ENCODE results near the gene KRTAP19-1.
"Not testable (repeated sequence)": the region's sequence is repeated elsewhere in the genome, so short reads cannot be mapped to it uniquely, and the experiment has no call there.

Gene KRTAP19-1

GRCh38 chr21:30480145-30480544 lies at the start of gene KRTAP19-1:
Gene KRTAP19-1, minus strand, starts transcription at chr21:30480367. Its CDS starts 50 bp downstream, at chr21:30480317.
- DNase-seq: no peak

- no peak for DNase-seq
Measured at GRCh38 chr21:30518876-30519275, 38.7 kb upstream of the KRTAP19-1 start.

GRCh38 chr21:30515681-30516080 lies 35.5 kb upstream of the KRTAP19-1 start:
- DNase-seq: no peak

DNA sequence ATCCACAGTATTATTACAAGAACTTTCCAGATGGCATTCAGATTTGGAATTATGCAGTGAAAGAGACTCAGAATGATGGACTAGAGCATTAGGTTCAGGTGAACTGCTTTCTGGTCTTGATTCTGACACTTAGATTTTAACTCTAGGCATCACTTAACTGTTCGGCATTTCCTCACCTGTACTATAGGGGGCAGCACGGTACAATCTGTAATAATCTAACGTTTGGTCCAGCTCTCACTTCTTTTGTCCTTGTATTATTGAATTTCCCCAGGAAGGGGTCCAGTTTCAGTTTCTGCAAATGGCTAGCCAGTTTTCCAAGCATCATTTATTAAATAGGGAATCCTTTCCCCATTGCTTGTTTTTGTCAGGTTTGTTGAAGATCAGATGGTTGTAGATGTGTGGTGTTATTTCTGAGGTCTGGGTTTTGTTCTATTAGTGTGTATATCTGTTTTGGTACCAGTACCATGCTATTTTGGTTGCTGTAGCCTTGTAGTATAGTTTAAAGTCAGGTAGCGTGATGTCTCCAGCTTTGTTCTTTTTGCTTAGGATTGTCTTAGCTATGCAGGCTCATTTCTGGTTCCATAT lies 25.5 kb upstream of the KRTAP19-1 start:
- not testable (repeated sequence) for DNase-seq

GRCh38 chr21:30502041-30502440 lies 21.9 kb upstream of the KRTAP19-1 start, which contains the start of gene KRTAP19-5:
Gene KRTAP19-5, minus strand, starts transcription at chr21:30502141. Its CDS starts 51 bp downstream, at chr21:30502090.
- no peak for DNase-seq

- no peak for DNase-seq
Measured at GRCh38 chr21:30497065-30497464, 16.9 kb upstream of the KRTAP19-1 start, which contains the start of gene KRTAP19-4. Gene KRTAP19-4, minus strand, starts transcription at chr21:30497165. Its CDS starts 55 bp downstream, at chr21:30497110.

DNA sequence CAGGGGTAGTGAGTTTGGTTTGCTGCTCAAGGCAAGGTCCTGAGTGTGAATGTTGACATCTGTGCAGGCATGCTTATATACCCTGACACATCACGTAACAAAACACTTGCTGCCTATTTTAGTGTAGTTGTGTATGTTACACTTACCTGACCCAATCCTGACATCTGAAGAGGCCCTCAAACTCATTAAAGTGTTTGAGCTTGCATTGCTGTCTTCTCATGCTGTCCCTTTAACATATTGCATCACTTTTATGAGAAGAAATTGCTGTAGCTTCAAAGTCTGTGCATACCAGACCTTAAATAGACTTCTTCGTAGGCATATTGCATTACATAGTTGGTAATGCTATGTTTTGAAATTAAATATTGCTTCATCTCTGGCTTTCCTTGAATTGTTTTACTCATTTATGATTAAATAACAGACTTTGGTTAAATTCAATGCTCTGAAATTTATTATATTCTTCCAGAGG lies 11.8 kb upstream of the KRTAP19-1 start, which contains the start of gene KRTAP19-3:
KRTAP19-3 (minus strand) TSS at position 51 of the 466 bp plus-strand sequence. CDS start 56 bp downstream, outside the sequence.
- no peak for DNase-seq

DNA sequence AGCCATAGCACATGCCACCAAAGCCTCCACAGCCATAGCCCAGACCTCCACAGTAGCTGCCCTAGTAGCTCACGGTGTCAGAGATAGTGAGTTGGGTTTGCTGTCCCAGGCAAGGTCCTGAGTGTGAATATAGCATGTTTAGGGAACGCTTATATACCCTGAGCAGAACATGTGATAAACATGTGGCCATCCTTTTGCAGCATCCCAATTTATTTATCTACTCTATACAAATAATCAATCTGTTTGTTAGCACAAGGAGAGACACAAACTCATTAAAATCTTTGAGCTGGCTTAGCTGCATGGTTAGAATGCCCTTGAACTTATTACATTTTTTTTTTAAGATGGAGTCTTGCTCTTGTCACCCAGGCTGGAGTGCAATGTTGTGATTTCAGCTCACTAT lies 7.2 kb upstream of the KRTAP19-1 start, which contains the start of gene KRTAP19-2:
KRTAP19-2 (minus strand) TSS at position 101 of the 400 bp plus-strand sequence; CDS start at position 13, 88 bp downstream.
- DNase-seq: no peak

GRCh38 chr21:30486180-30486579 lies 6.0 kb upstream of the KRTAP19-1 start:
- DNase-seq: no peak

DNA sequence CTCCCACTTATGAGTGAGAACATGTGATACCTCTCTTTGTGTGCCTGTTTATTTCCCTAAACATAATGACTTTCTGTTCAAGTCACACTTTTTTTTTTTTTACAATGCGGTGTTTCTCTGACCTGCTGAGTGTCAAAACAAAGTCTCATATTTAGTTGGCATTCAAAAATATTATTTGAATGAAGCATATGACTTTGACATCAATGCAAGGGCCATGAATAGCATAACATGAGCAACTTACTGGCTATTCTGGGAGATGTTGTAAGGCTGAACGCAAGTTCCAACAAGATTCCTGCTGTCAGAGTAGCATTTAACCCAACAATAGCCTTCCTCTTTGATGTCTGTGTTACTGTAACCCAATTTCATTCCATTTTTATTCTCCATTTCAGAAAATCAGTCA lies 2.0 kb upstream of the KRTAP19-1 start:
- DNase-seq: no peak

DNA sequence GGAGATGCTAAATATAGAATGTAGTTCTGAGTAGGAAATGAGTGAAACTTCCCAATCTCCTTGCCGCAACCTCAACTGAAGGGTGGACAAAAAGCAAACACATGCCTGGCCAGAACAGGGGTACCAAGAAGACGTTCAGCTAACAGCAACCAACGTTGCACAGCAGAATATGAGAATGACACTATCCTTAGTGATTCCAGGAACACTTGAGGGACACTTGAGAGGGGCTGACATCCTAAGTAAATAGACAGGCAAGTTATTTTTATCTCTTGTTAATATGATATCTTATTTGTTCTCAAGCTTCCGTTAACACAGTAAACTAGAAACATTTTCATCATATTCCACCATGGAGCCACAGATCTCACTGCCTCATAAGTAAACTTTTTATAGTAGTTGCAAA lies 908 bp downstream of the KRTAP19-1 start:
- no peak for DNase-seq

DNA sequence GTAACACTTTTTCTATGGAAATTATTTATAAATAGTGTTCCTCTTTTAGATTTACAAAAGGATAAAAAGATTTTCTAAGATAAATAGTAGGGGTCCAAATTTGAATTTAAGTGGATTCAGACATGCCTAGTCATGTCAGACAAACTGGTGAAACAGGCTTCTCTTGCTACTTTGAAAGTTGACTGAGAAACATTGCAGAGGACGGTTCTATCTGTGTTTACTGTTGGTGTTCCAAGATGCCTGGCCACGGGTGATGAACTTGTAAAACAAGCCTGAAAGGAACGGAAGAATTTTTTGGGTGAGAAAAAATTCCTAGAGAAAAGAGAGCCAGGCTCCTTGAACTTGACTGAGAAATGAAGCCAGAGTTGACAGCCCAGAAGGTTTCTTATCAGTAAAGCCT lies 2.2 kb downstream of the KRTAP19-1 start:
- DNase-seq: no peak

DNA sequence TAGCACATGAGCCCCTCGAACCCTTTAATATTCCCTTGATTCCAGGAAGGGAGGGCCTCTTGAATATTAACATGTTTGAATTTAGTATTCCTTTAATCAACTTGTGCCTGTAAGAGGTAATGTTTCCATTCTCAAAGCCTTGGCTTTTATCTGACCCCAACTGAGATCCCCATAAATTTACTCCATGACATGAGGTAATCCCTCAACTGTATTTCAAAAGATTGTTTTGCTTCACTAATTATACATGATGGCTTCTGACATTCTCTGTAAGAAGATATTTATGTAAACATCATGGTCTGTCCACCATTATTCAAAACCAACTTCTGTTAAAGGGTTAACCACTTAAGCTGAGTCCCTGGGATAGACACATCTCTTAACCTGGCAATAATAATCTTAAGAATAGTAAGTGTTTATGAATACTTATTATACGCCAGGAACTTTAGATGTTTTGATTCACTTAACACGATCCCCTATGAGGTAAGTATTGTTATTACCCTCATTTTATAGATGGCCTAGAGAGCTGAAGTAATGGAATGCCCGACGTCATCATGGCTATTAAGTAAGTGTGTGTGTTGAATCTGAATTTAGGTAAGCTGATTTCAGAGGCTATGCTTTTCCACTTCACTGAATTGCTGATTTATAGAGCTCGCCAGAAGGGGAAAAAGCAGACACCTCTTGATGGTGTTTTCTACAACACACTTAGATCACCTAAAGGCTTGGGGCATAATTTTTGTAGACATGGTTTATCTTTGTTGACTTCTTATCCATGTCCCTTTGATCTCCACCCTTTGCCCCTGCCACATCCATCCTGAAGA lies 11.1 kb downstream of the KRTAP19-1 start:
- no peak for DNase-seq

- no peak for DNase-seq
Measured at GRCh38 chr21:30463713-30464112, 16.5 kb downstream of the KRTAP19-1 start.

- no peak for DNase-seq
Measured at GRCh38 chr21:30448514-30448913, 31.7 kb downstream of the KRTAP19-1 start.

- no peak for DNase-seq
Measured at GRCh38 chr21:30447056-30447455, 33.1 kb downstream of the KRTAP19-1 start.

DNA sequence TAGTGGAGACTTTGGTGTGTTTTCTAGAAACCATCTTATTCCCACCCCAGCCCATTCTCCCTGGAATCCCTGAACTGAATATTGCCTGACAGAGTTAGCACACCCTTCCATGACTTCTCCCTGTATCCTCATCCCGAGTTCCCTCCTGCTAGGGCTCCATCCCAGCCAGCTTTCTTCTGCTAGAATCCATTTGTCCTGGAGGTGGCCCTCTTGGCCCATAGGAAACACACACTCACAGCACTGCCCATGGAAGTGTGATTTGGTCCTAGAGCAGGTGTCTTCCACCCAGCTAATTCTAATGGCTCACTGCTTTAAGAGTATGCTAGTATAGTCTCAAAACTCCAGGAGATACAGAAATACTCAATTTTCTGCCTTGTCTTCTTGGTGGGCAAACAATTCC lies 36.0 kb downstream of the KRTAP19-1 start:
- no peak for DNase-seq

DNA sequence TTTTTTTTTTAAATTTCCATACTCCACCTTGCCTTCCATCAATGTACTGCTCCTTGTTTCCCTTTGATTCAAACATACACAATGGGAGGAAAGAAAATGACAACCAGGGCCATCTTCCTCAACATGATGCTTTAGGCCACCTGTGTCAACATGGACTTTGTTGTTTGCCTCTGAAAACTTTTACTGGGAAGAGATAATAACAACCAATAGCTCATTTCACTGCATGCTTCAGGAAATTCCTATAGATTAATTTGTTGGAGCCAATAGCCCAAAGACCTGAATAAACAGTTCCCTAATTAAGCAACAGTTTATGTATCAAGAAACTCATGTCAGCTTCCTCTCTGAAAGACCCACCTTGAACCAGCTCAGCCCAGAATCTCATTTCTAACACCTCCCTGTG lies 36.9 kb downstream of the KRTAP19-1 start:
- DNase-seq: no peak

DNA sequence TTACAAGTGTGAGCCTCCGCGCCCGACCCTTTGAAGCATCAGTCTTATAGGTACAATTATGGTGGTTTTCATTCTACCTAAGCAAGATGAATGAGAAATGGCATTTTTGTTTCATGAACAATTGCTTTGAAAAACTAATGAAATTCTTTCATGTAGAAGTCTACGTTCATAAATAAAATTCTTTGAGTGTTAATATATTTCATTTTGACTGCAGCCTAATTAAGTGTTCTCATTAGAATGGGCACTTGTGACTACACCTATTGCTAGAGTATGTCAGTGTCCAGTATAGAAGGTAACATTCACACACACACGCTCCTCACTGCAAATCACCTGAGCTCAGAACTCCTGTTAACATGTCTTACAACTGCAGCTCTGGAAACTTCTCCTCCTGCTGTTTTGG lies 40.2 kb downstream of the KRTAP19-1 start, which contains the start of gene KRTAP15-1:
KRTAP15-1 (plus strand) TSS at position 301 of the 400 bp plus-strand sequence; CDS start at position 354, 53 bp downstream.
- no peak for DNase-seq

GRCh38 chr21:30437010-30437565 lies 43.1 kb downstream of the KRTAP19-1 start:
- no peak for DNase-seq

GRCh38 chr21:30434033-30434631 lies 46.0 kb downstream of the KRTAP19-1 start:
- DNase-seq: no peak

- no peak for DNase-seq
Measured at GRCh38 chr21:30430170-30430655, 50.0 kb downstream of the KRTAP19-1 start, which contains the start of gene KRTAP13-4. Gene KRTAP13-4, plus strand, starts transcription at chr21:30430220. Its CDS starts 56 bp downstream, at chr21:30430276.
